ENCODE data around the gene THOC5. TPM values are rescaled to one million over a fixed set of nuclear protein-coding genes. Genes with fewer than 3 reads are reported as not detected.

Gene THOC5
- total RNA-seq, 4 donors from 2014 or later: 38.6 to 56.1 (median 48.6) TPM

- Histone ChIP-seq H3K4me3 (no peak overlapping the region), H3K4me1 (peaks cover 6 to 19% (median 13%) of the 10 kb centered on the region in 4 donors), H3K27ac (replicated peaks in 1 of 4) (no peak overlapping the region), H3K36me3 (no peaks in the 10 kb centered on the region), H3K9me3 (no peaks in the 10 kb centered on the region), H3K27me3 (no peaks in the 10 kb centered on the region)
- TF ChIP-seq CTCF (IDR thresholded peaks at IDR 0.05): no peak
- WGBS: 85% methylated on average over 10 of the region's 10 CpGs
- intact Hi-C loops (cut with DNase I): no loop called here
- no peak for DNase-seq (ENCODE audit: extremely low spot score)
Observed at GRCh38 chr22:29578462-29579200, 25.1 kb upstream of the THOC5 start.

GRCh38 chr22:29574762-29575450 is 21.3 kb upstream of the THOC5 start:
- H3K36me3 ChIP-seq: peaks cover 0 to 13% (median 5%) of the 10 kb centered on the region in 4 donors
- peaks cover 0 to 2% (median 0%) of the 10 kb centered on the region in 4 donors for H3K4me1 ChIP-seq
- H3K9me3 ChIP-seq: no peaks in the 10 kb centered on the region
- no peaks in the 10 kb centered on the region for H3K27me3 ChIP-seq
- intact Hi-C loops (cut with DNase I): no loop called here
- no peak for TF ChIP-seq EP300 (IDR thresholded peaks at IDR 0.05)
- no peak for TF ChIP-seq POLR2A (IDR thresholded peaks at IDR 0.05; ENCODE audit: low read depth)
- no peak for TF ChIP-seq POLR2AphosphoS5 (IDR thresholded peaks at IDR 0.05)
- TF ChIP-seq CTCF (IDR thresholded peaks at IDR 0.05): no peak
- DNase-seq (ENCODE audit: extremely low spot score): no peak
- WGBS: 83% methylated on average over 7 of the region's 7 CpGs
- no peak overlapping the region for H3K27ac ChIP-seq (replicated peaks in 1 of 4)
- H3K4me3 ChIP-seq: no peak overlapping the region

DNA sequence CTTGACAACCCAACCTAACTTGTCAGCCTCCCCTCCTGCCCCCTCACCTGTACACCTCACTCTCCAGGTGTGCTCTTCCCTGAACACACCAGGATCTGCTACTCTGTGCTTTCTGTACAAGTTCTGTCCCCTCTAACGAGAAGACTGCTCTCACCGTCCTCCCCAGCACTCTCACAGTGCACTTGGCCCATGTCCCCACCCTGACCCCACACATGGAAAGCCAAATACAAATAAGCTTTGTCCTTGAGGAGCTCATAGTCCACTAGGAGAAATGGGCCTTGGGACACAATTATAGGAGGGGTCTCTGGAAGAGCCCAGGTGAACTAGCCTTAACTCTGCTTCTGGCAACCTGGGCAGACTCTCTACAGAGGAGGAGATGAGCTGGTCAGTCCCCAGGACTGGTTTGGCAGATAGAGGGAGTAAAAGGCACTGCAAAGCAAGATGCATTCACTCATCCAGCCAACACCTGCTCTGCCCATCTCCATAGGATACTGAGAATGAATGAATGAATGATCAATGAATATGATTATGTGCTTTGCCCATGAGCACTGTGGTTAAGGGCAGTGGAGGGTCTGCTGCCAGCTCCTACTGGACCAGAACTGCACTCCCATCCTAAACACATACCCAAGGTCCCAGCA is 17.5 kb upstream of the THOC5 start:
- no peak for DNase-seq (ENCODE audit: extremely low spot score)
- intact Hi-C loops (cut with DNase I): no loop called here
- Histone ChIP-seq H3K27me3 (no peaks in the 10 kb centered on the region), H3K4me1 (no peaks in the 10 kb centered on the region), H3K27ac (replicated peaks in 1 of 4) (no peak overlapping the region), H3K9me3 (no peaks in the 10 kb centered on the region), H3K36me3 (peaks cover 11 to 51% (median 26%) of the 10 kb centered on the region in 4 donors), H3K4me3 (no peak overlapping the region)
- TF ChIP-seq POLR2A (IDR thresholded peaks at IDR 0.05; ENCODE audit: low read depth) (no peak), EP300 (IDR thresholded peaks at IDR 0.05) (no peak), POLR2AphosphoS5 (IDR thresholded peaks at IDR 0.05) (no peak)
- WGBS: 90% methylated on average over 2 of the region's 2 CpGs

- DNase-seq (ENCODE audit: extremely low spot score): no peak
- H3K4me1 ChIP-seq: no peaks in the 10 kb centered on the region
- no peaks in the 10 kb centered on the region for H3K27me3 ChIP-seq
- no peak overlapping the region for H3K27ac ChIP-seq (replicated peaks in 1 of 4)
- H3K36me3 ChIP-seq: peaks cover 11 to 57% (median 26%) of the 10 kb centered on the region in 4 donors
- 94% methylated on average over 7 of the region's 7 CpGs for WGBS
- no peak overlapping the region for H3K4me3 ChIP-seq
- TF ChIP-seq EP300 (IDR thresholded peaks at IDR 0.05): no peak
- no peak for TF ChIP-seq CTCF (IDR thresholded peaks at IDR 0.05)
- TF ChIP-seq POLR2AphosphoS5 (IDR thresholded peaks at IDR 0.05): no peak
- no peak for TF ChIP-seq POLR2A (IDR thresholded peaks at IDR 0.05; ENCODE audit: low read depth)
- H3K9me3 ChIP-seq: no peaks in the 10 kb centered on the region
- intact Hi-C loops (cut with DNase I): no loop called here
Observed at GRCh38 chr22:29570456-29570855, 16.9 kb upstream of the THOC5 start.

- Histone ChIP-seq H3K4me3 (no peak overlapping the region), H3K27ac (replicated peaks in 1 of 4) (no peak overlapping the region), H3K9me3 (no peaks in the 10 kb centered on the region), H3K4me1 (no peaks in the 10 kb centered on the region), H3K27me3 (no peaks in the 10 kb centered on the region), H3K36me3 (peaks cover 11 to 70% (median 28%) of the 10 kb centered on the region in 4 donors)
- intact Hi-C loops (cut with DNase I): no loop called here
- no peak for DNase-seq (ENCODE audit: extremely low spot score)
- 85% methylated on average over 6 of the region's 7 CpGs for WGBS
- TF ChIP-seq POLR2A (IDR thresholded peaks at IDR 0.05; ENCODE audit: low read depth) (no peak), CTCF (IDR thresholded peaks at IDR 0.05) (no peak), EP300 (IDR thresholded peaks at IDR 0.05) (no peak), POLR2AphosphoS5 (IDR thresholded peaks at IDR 0.05) (no peak)
Observed at GRCh38 chr22:29569011-29569678, 15.6 kb upstream of the THOC5 start.

Measured in esophagus muscularis mucosa (tissue), 4 donors.